H9 (cell line): ENCODE measurements around the gene ACTN3. TPM values are rescaled to one million over a fixed set of nuclear protein-coding genes. Genes with fewer than 3 reads are reported as not detected.

Experiments used
- DNase-seq: peaks from one replicate; pipeline ENCODE4 v3.0.0-alpha.2; 2017
- H2AFZ ChIP-seq: one replicate; pipeline ENCODE4 v1.6.1; 2013; ENCODE audit warnings: mild to moderate bottlenecking, low read length, control low read depth, moderate library complexity
- H2AK5ac ChIP-seq: 2 replicates; pipeline ENCODE4 v1.6.1; 2013; ENCODE audit warnings: low read length, control low read depth, mixed read lengths; ENCODE audit not compliant: insufficient read length
- H2BK120ac ChIP-seq: one replicate; pipeline ENCODE4 v1.6.1; 2013; ENCODE audit warnings: low read depth, mild to moderate bottlenecking, low read length, control low read depth, inconsistent platforms; ENCODE audit not compliant: poor library complexity, severe bottlenecking
- H2BK12ac ChIP-seq: 2 replicates; pipeline ENCODE4 v1.6.1; 2013; ENCODE audit warnings: low read length, control low read depth, mixed read lengths, low read depth; ENCODE audit not compliant: insufficient read length
- H2BK15ac ChIP-seq: 2 replicates; pipeline ENCODE4 v1.6.1; 2013; ENCODE audit warnings: low read depth, low read length, control low read depth
- H2BK20ac ChIP-seq: one replicate; pipeline ENCODE4 v1.6.1; 2013; ENCODE audit warnings: low read depth, mild to moderate bottlenecking, low read length, control low read depth, inconsistent platforms; ENCODE audit not compliant: poor library complexity, severe bottlenecking
- H2BK5ac ChIP-seq: 2 replicates; pipeline ENCODE4 v1.6.1; 2013; ENCODE audit warnings: low read length, control low read depth, mixed read lengths; ENCODE audit not compliant: insufficient read length
- H3K14ac ChIP-seq: 2 replicates; pipeline ENCODE4 v1.6.1; 2013; ENCODE audit warnings: low read length, control low read depth; ENCODE audit not compliant: insufficient read depth
- H3K18ac ChIP-seq: 2 replicates; pipeline ENCODE4 v1.6.1; 2013; ENCODE audit warnings: low read depth, mild to moderate bottlenecking, mixed read lengths, low read length, control low read depth; ENCODE audit not compliant: insufficient read length
- H3K23ac ChIP-seq: 2 replicates; pipeline ENCODE4 v1.6.1; 2013; ENCODE audit warnings: low read length, control low read depth, mixed read lengths, low read depth; ENCODE audit not compliant: insufficient read length
- H3K23me2 ChIP-seq: 2 replicates; pipeline ENCODE4 v1.6.1; 2013; ENCODE audit warnings: low read depth, mild to moderate bottlenecking, mixed read lengths, low read length, control low read depth; ENCODE audit not compliant: insufficient read length, poor library complexity, severe bottlenecking
- H3K27ac ChIP-seq: 2 replicates; pipeline ENCODE4 v1.5.1; 2013; ENCODE audit warnings: low read length, control low read depth, mixed read lengths, low read depth; ENCODE audit not compliant: insufficient read length
- H3K27me3 ChIP-seq: 2 replicates; pipeline ENCODE4 v1.6.1; 2013; ENCODE audit warnings: low read length, control low read depth, inconsistent platforms; ENCODE audit not compliant: insufficient read depth
- H3K4ac ChIP-seq: 2 replicates; pipeline ENCODE4 v1.6.1; 2013; ENCODE audit warnings: low read depth, mild to moderate bottlenecking, control low read depth, inconsistent platforms, low read length, moderate library complexity
- H3K4me1 ChIP-seq: 2 replicates; pipeline ENCODE4 v1.6.1; 2013; ENCODE audit warnings: low read length, control low read depth, inconsistent platforms; ENCODE audit not compliant: insufficient read depth
- H3K4me2 ChIP-seq: 2 replicates; pipeline ENCODE4 v1.6.1; 2013; ENCODE audit warnings: low read length, control low read depth, mixed read lengths; ENCODE audit not compliant: insufficient read length, insufficient read depth
- H3K56ac ChIP-seq: 2 replicates; pipeline ENCODE4 v1.6.1; 2013; ENCODE audit warnings: low read depth, mild to moderate bottlenecking, mixed read lengths, low read length, control low read depth; ENCODE audit not compliant: insufficient read length
- H3K79me1 ChIP-seq: 2 replicates; pipeline ENCODE4 v1.6.1; 2013; ENCODE audit warnings: low read depth, mild to moderate bottlenecking, moderate library complexity, low read length, control low read depth, inconsistent platforms; ENCODE audit not compliant: insufficient read depth, poor library complexity, severe bottlenecking
- H3K79me2 ChIP-seq: 2 replicates; pipeline ENCODE4 v1.6.1; 2013; ENCODE audit warnings: low read length, control low read depth, inconsistent platforms; ENCODE audit not compliant: insufficient read depth
- H3K9ac ChIP-seq: 2 replicates; pipeline ENCODE4 v1.6.1; 2013; ENCODE audit warnings: low read length, control low read depth, mixed read lengths; ENCODE audit not compliant: insufficient read length; ENCODE audit errors: extremely low read depth
- H3K9me3 ChIP-seq: one replicate; pipeline ENCODE4 v1.6.1; 2013; ENCODE audit warnings: low read depth, low read length, inconsistent platforms; ENCODE audit not compliant: control insufficient read depth
- H3T11ph ChIP-seq: one replicate; pipeline ENCODE4 v1.6.1; 2013; ENCODE audit warnings: mild to moderate bottlenecking, low read length, control low read depth, inconsistent platforms
- H4K20me1 ChIP-seq: one replicate; pipeline ENCODE4 v1.6.1; 2013; ENCODE audit not compliant: control insufficient read depth, insufficient read length, insufficient read depth
- H4K5ac ChIP-seq: 2 replicates; pipeline ENCODE4 v1.6.1; 2013; ENCODE audit warnings: low read depth, mild to moderate bottlenecking, mixed read lengths, low read length, control low read depth; ENCODE audit not compliant: insufficient read length
- H4K8ac ChIP-seq: replicated peaks from 2 replicates; pipeline ENCODE4 v1.6.1; 2013; ENCODE audit warnings: low read length, control low read depth, mixed read lengths, low read depth; ENCODE audit not compliant: insufficient read length
- H4K91ac ChIP-seq: 2 replicates; pipeline ENCODE4 v1.6.1; 2013; ENCODE audit warnings: low read depth, mild to moderate bottlenecking, moderate library complexity, mixed read lengths, low read length, control low read depth; ENCODE audit not compliant: insufficient read length
- H3K27ac Mint-ChIP-seq, 3 experiments: 2 replicates in 2 of 3; 3 replicates in 1 of 3; pipeline ENCODE4 v1.8.0; 2020 to 2021; ENCODE audit warnings: mixed read lengths in 3 of 3, mild to moderate bottlenecking in 1 of 3, moderate library complexity in 1 of 3
- H3K27me3 Mint-ChIP-seq: 2 replicates; pipeline ENCODE4 v1.8.0; 2021; ENCODE audit warnings: low read depth, mild to moderate bottlenecking, moderate library complexity, mixed read lengths
- H3K36me3 Mint-ChIP-seq, 3 experiments: 2 replicates in 2 of 3; 3 replicates in 1 of 3; pipeline ENCODE4 v1.8.0; 2020 to 2021; ENCODE audit warnings: low read depth in 3 of 3, mixed read lengths in 3 of 3; ENCODE audit not compliant: insufficient read depth in 1 of 3
- H3K4me1 Mint-ChIP-seq, 2 experiments: 2 replicates each; pipeline ENCODE4 v1.8.0; 2020; ENCODE audit warnings: mixed read lengths in 2 of 2
- H3K4me3 Mint-ChIP-seq, 2 experiments: 2 replicates in 1 of 2; 3 replicates in 1 of 2; pipeline ENCODE4 v1.8.0; 2020 to 2021; ENCODE audit warnings: mild to moderate bottlenecking in 2 of 2, mixed read lengths in 2 of 2, moderate library complexity in 1 of 2
- H3K9me3 Mint-ChIP-seq, 2 experiments: 2 replicates in 1 of 2; 3 replicates in 1 of 2; pipeline ENCODE4 v1.8.0; 2020; ENCODE audit warnings: mild to moderate bottlenecking in 2 of 2, mixed read lengths in 2 of 2, moderate library complexity in 1 of 2
- WGBS: extraction: QIAGEN DNeasy Blood & Tissue Kit; methylation state at CpG from one replicate; pipeline ENCODE4 v1.1.7; 2013; ENCODE audit warnings: missing lambda C conversion rate, low lambda C conversion rate, mixed read lengths; ENCODE audit not compliant: insufficient read length; ENCODE audit errors: extremely low coverage; 5-methylcytosine and 5-hydroxymethylcytosine counted together
- total RNA-seq: library from RNA; stranded (reverse); gene quantifications from 2 replicates; pipeline ENCODE4 v1.2.1, GENCODE V29; 2021
- TF ChIP-seq, protein P1 (sequence below): fragments of 200-600 bp; sonication (generic); conservative IDR thresholded peaks from 3 replicates; pipeline ENCODE4 v1.8.0; 2021; ENCODE audit warnings: antibody characterized with exemption, mild to moderate bottlenecking

The ACTN3 gene
- total RNA-seq, 1 experiment from 2014 or later: 45.7 TPM

DNA sequence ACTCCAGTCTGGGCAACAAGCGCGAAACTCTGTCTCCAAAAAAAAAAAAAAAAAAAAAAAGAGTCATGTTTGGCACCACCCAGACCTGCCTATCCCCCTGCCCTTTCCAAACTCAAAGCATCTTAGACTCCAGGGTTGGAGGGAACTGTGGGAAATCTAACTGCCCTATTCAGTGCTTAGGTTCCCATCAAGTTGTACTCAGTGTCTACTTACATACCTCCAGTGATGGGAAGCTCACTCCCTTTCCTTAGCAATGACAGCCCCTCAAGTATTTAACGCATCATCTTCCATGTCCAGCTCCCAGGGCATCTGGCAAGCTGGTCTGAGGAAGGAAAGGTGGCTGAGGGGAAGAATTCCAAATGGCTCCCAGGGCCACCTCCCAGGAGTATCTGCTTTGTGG is 3.0 kb downstream of the ACTN3 start:
- Mint-ChIP-seq H3K9me3 (no peaks in the 10 kb centered on the region; a peak in 1 of 5 replicates), H3K4me1 (peaks cover 24 to 25% of the 10 kb centered on the region in 2 experiments), H3K36me3 (peaks cover 2 to 34% (median 24%) of the 10 kb centered on the region in 3 experiments; a peak in 5 of 7 replicates), H3K27me3 (no peaks in the 10 kb centered on the region; the same call in 1 of the 2 replicates), H3K4me3 (no peak overlapping the region), H3K27ac (0 out of 7 replicates have a peak overlapping the region, but pooled peaks of 1 of the 3 experiments have one; percentile 90)
- Histone ChIP-seq H3K23ac (no peak overlapping the region), H3K4me2 (no peak overlapping the region), H3K27ac (no peak overlapping the region), H2AK5ac (no peak overlapping the region), H3K79me2 (no peaks in the 10 kb centered on the region), H3K4me1 (no peaks in the 10 kb centered on the region), H3K56ac (no peak overlapping the region), H3K4ac (no peak overlapping the region), H2BK5ac (no peak overlapping the region), H3K79me1 (no peaks in the 10 kb centered on the region), H3K27me3 (no peaks in the 10 kb centered on the region), H4K91ac (no peak overlapping the region), H3K9me3 (no peaks in the 10 kb centered on the region), H2AFZ (no peak overlapping the region), H2BK120ac (no peak overlapping the region), H4K5ac (no peak overlapping the region), H3K14ac (no peak overlapping the region), H3K9ac (no peak overlapping the region), H4K20me1 (no peaks in the 10 kb centered on the region), H2BK15ac (no peak overlapping the region), H4K8ac (no peak overlapping the region), H2BK12ac (no peak overlapping the region), H3T11ph (no peak overlapping the region), H3K23me2 (no peaks in the 10 kb centered on the region), H2BK20ac (no peak overlapping the region), H3K18ac (no peak overlapping the region)
- TF ChIP-seq, protein P1, sequence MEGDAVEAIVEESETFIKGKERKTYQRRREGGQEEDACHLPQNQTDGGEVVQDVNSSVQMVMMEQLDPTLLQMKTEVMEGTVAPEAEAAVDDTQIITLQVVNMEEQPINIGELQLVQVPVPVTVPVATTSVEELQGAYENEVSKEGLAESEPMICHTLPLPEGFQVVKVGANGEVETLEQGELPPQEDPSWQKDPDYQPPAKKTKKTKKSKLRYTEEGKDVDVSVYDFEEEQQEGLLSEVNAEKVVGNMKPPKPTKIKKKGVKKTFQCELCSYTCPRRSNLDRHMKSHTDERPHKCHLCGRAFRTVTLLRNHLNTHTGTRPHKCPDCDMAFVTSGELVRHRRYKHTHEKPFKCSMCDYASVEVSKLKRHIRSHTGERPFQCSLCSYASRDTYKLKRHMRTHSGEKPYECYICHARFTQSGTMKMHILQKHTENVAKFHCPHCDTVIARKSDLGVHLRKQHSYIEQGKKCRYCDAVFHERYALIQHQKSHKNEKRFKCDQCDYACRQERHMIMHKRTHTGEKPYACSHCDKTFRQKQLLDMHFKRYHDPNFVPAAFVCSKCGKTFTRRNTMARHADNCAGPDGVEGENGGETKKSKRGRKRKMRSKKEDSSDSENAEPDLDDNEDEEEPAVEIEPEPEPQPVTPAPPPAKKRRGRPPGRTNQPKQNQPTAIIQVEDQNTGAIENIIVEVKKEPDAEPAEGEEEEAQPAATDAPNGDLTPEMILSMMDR: no peak
- no CpG with 5 or more reads among the region's 3 CpGs for WGBS
- no peak for DNase-seq
